ELF-1 (cell line): ENCODE results near the gene BABAM2.
"Not testable (repeated sequence)": the region's sequence is repeated elsewhere in the genome, so short reads cannot be mapped to it uniquely, and the experiment has no call there.

Experiments
- DNase-seq: peaks from one replicate; pipeline ENCODE4 v3.0.0-alpha.2; 2016; ENCODE audit warnings: low read depth, low spot score

The BABAM2 gene

GRCh38 chr2:28240937-28241336 lies 350.4 kb downstream of the BABAM2 start:
- DNase-seq = no peak

GRCh38 chr2:28247290-28247689 lies 356.8 kb downstream of the BABAM2 start:
- no peak for DNase-seq

DNA sequence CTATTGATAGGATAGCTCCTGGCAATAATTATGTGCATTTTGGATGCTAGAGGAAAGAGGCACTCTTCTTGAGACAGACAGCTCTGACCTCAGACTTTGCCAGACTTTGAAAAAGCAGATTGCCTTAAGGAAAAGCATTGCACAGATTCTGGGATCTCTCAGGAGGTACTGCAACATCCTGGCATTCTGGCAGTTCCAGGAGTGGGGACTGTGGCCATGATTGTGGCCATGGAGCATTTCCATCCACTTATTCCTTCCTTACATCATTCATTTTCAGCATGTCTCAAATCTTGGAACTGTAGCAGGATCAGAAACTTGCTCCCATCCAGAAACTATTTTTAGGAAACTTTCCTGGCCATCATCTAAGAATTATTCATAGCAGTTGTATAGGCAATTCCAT lies 357.2 kb downstream of the BABAM2 start:
- DNase-seq = no peak

DNA sequence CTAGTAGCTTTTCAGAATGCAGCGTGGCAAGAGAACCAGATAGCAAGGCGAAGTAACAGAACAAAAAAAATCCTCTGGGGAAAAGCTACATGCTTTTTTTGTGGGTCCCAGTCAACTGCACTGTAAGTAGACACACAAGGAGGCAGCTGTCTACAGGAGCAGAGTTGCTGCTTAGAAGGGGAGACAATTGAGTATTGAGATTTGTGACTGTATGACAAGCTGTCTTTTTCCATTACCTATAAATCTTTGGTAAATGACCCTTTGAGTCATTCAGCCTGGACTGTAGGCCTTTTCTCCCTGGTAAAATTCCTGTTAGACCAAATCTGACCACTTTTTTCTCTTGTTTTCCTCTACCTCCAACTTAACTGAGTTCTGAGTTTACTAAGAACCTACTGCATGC lies 358.0 kb downstream of the BABAM2 start:
- DNase-seq = no peak

GRCh38 chr2:28250006-28250405 lies 359.5 kb downstream of the BABAM2 start:
- peak; percentile 82 for DNase-seq

- no peak for DNase-seq
Measured at GRCh38 chr2:28251337-28251736, 360.8 kb downstream of the BABAM2 start.

DNA sequence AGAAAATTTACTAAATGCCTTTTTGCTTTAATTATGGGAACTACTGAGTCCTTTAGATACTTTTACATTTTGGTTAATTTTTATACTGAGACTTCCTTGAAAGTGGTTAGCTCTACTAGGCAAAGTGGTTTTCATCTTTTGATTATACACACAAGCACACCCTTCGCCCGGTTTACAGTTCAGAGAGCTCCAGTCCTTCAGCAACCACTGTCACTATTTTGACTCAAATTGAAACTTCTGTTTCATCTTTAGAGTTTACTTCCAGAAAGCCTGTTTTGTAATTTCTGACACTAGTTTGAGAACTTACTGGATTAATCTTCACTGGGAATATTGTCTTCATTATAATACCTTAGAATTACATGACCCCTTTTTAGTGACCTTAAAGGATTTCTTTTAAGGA lies 361.8 kb downstream of the BABAM2 start:
- DNase-seq = no peak

DNA sequence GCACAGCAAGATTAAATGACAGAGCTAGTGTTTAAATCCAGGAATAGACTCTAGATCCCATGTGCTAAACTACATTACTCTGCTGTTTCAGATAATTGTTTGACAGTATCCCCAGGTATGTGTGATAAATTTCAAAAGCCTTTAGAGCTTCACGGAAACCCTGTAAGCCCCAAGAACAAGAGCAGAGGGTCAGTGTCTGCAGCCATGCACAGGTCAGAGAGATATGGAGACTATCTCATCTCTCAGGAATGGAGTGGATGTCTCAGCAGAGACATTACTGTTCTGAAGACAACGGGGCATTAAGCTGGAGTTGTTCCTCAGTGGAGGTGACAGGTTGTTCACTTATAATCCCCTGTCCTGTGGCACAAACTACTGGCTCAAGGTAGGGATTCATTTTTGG lies 363.0 kb downstream of the BABAM2 start:
- no peak for DNase-seq

- DNase-seq = not testable (repeated sequence)
Measured at GRCh38 chr2:28255231-28255630, 364.7 kb downstream of the BABAM2 start.

DNA sequence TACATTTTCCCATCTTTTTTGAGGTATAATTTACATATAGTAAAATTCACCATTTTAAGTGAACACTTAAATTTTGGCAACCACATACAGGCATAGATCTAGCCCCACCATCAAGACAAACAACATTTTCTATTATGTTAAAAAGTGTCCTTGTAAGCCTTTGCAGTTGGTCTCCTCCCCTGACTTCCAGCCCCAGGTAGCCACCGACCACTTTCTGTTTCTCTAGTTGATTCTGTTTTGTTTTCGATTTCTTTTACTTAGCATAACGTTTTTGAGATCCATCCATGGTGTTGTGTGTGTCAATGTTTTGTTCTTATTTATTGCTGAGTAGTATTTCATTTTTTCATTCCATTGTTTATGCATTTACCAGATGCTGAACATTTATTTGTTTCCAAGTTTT lies 366.7 kb downstream of the BABAM2 start:
- no peak for DNase-seq

DNA sequence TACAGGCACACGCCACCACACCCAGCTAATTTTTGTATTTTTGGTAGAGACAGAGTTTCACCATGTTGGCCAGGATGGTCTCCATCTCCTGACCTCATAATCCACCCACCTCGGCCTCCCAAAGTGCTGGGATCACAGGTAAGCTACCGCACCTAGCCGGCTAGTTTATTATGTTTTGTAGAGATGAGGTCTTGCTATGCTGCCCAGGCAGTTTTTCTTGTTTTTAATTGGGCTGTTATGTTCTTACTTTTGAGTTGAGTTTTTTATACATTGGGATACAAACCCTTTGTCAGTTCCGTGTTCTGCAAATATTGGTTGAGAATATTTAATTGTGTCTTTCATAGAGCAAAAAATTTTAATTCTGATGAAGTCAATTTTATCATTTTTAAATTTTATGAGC lies 368.7 kb downstream of the BABAM2 start:
- not testable (repeated sequence) for DNase-seq

GRCh38 chr2:28263690-28264089 lies 373.2 kb downstream of the BABAM2 start:
- peak; percentile 15 for DNase-seq

GRCh38 chr2:28267282-28267681 lies 376.8 kb downstream of the BABAM2 start:
- DNase-seq = no peak

- no peak for DNase-seq
Measured at GRCh38 chr2:28268386-28268785, 377.9 kb downstream of the BABAM2 start.

GRCh38 chr2:28269019-28269784 lies 378.7 kb downstream of the BABAM2 start:
- peak; percentile 54 for DNase-seq

GRCh38 chr2:28270456-28271152 lies 380.1 kb downstream of the BABAM2 start:
- DNase-seq = no peak

GRCh38 chr2:28271231-28271918 lies 380.8 kb downstream of the BABAM2 start:
- no peak for DNase-seq

DNA sequence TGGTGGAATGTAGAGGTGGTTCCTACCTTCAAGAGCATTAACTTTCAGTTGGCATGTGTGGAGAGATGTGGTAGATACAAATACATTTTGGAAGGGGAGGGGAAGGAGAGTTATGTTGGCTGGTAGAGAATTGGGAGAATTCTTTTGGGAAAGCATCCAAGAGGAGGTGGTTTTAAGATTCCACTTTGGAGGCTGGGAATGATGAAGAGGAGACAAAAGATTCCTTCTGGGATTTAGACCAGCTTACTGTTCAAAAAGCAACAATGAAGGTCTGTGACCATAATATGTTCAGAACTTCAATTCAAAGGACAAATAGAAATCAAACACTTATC lies 381.4 kb downstream of the BABAM2 start:
- DNase-seq = no peak

GRCh38 chr2:28273751-28274150 lies 383.2 kb downstream of the BABAM2 start:
- no peak for DNase-seq

DNA sequence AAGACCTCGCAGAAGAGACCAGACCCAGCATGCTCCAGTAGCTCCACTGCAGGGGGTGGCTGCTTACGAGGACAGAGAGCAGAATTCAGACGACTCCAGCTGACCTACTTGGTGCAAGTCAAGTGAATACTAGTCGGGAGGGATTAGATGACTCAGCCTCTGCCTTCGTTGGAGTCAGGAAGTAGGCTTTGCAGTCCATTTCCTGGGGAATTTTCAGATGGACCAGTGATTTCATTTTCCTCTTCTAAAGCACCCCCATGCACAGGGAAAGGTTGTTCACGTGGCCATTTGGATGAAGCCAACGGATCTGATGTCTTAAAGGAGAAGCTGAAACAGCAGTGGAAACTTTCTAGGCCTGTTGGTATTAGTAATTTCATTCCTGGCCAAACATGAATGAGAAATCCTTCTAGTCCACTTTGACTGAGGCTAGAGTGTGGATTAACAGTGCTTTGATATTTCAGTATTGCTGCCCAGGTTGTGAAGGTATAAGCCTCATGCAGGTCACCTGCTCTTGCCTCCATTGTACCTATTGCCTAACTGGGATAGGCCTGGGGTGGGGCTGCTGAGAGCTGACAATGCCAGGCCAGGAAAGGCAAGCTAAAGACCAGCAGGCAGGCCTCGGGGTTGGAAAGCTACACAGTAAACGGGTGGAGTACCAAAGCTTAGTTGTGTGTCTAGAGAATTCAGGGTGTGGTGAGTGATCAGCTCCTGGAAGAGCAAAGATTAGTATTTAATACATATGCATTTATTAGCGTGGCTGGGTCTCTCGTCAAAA lies 384.6 kb downstream of the BABAM2 start:
- DNase-seq = peak; percentile 60

GRCh38 chr2:28276076-28276618 lies 385.6 kb downstream of the BABAM2 start:
- DNase-seq = peak; percentile 16

GRCh38 chr2:28276807-28277206 lies 386.3 kb downstream of the BABAM2 start:
- no peak for DNase-seq
